ENCODE measurements around the gene PNISR. TPM values are rescaled to one million over a fixed set of nuclear protein-coding genes. Genes with fewer than 3 reads are reported as not detected.
A peak's percentile ranks its signal among the peaks of the same experiment; 100 is the strongest.

The PNISR gene
- total and polyA plus RNA-seq, 4 donors = 16.8 to 192 (median 124) TPM

DNA sequence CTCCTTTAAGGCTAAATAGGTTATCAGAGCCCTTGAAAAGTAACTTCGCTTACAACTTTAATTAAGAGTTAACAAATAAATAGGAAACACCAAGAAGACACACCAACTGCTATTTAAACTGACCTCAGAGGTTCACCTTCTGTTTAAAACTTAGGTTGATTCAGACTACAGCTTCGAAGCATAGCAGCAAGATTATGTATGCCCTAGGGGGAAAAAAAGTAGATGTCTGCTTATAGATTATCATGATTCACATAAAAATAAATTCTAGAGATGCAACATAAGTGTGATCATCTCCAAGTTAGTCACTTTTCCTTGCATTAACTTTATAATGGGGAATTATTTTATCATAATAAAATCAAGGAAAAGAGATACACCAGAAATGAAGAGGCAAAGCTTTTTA, 8.9 kb downstream of the PNISR start:
- Histone ChIP-seq H3K36me3 (ENCODE audit: control insufficient read depth in 1 of 2, insufficient read depth in 2 of 2, low read length in 1 of 2) (no peaks in the 10 kb centered on the region), H3K27ac (ENCODE audit: low read depth in 1 of 2, low read length in 2 of 2) (no peak overlapping the region), H3K4me1 (ENCODE audit: control insufficient read depth in 1 of 2, insufficient read depth in 2 of 2, low read length in 2 of 2) (peaks cover 0 to 2% of the 10 kb centered on the region in 2 donors), H3K9me3 (ENCODE audit: control insufficient read depth, low read length) (no peaks in the 10 kb centered on the region), H3K27me3 (ENCODE audit: control insufficient read depth in 1 of 2, insufficient read depth in 2 of 2, low read length in 1 of 2) (no peaks in the 10 kb centered on the region), H3K4me3 (ENCODE audit: low read length in 2 of 2) (no peak overlapping the region)
- WGBS, 2 donors = 75 to 81% methylated on average over 2 of the region's 2 CpGs
- DNase-seq (no peak), ATAC-seq (ENCODE audit: low FRiP score) (no peak)
- intact Hi-C loops (cut with DNase I) = no loop called here

- Histone ChIP-seq H3K4me1 (ENCODE audit: control insufficient read depth in 1 of 2, insufficient read depth in 2 of 2, low read length in 2 of 2) (peaks cover 0 to 2% of the 10 kb centered on the region in 2 donors), H3K36me3 (ENCODE audit: control insufficient read depth in 1 of 2, insufficient read depth in 2 of 2, low read length in 1 of 2) (no peaks in the 10 kb centered on the region), H3K27me3 (ENCODE audit: control insufficient read depth in 1 of 2, insufficient read depth in 2 of 2, low read length in 1 of 2) (no peaks in the 10 kb centered on the region), H3K4me3 (ENCODE audit: low read length in 2 of 2) (no peak overlapping the region), H3K9me3 (ENCODE audit: control insufficient read depth, low read length) (no peaks in the 10 kb centered on the region), H3K27ac (ENCODE audit: low read depth in 1 of 2, low read length in 2 of 2) (no peak overlapping the region)
- intact Hi-C loops (cut with DNase I) = no loop called here
- DNase-seq = no peak
- ATAC-seq (ENCODE audit: low FRiP score) = no peak
Observed at GRCh38 chr6:99415446-99415845, 9.7 kb downstream of the PNISR start.

- intact Hi-C loops (cut with DNase I) = no loop called here
- H3K27ac ChIP-seq (ENCODE audit: low read depth in 1 of 2, low read length in 2 of 2) = no peak overlapping the region
- 80 to 92% methylated on average over 1 of the region's 1 CpG for WGBS, 2 donors
- H3K4me3 ChIP-seq (ENCODE audit: low read length in 2 of 2) = no peak overlapping the region
- DNase-seq (no peak), ATAC-seq (ENCODE audit: low FRiP score) (no peak)
- H3K4me1 ChIP-seq (ENCODE audit: control insufficient read depth in 1 of 2, insufficient read depth in 2 of 2, low read length in 2 of 2) = peaks cover 0 to 2% of the 10 kb centered on the region in 2 donors
- H3K36me3 ChIP-seq (ENCODE audit: control insufficient read depth in 1 of 2, insufficient read depth in 2 of 2, low read length in 1 of 2) = peaks cover 0 to 3% of the 10 kb centered on the region in 2 donors
- H3K9me3 ChIP-seq (ENCODE audit: control insufficient read depth, low read length) = no peaks in the 10 kb centered on the region
- no peaks in the 10 kb centered on the region for H3K27me3 ChIP-seq (ENCODE audit: control insufficient read depth in 1 of 2, insufficient read depth in 2 of 2, low read length in 1 of 2)
Observed at GRCh38 chr6:99412065-99412464, 13.0 kb downstream of the PNISR start.

- H3K27ac ChIP-seq (ENCODE audit: low read depth in 1 of 2, low read length in 2 of 2) = no peak overlapping the region
- H3K4me1 ChIP-seq (ENCODE audit: control insufficient read depth in 1 of 2, insufficient read depth in 2 of 2, low read length in 2 of 2) = peaks cover 0 to 2% of the 10 kb centered on the region in 2 donors
- no peak for DNase-seq
- no peaks in the 10 kb centered on the region for H3K27me3 ChIP-seq (ENCODE audit: control insufficient read depth in 1 of 2, insufficient read depth in 2 of 2, low read length in 1 of 2)
- no peaks in the 10 kb centered on the region for H3K9me3 ChIP-seq (ENCODE audit: control insufficient read depth, low read length)
- peaks cover 2 to 7% of the 10 kb centered on the region in 2 donors for H3K36me3 ChIP-seq (ENCODE audit: control insufficient read depth in 1 of 2, insufficient read depth in 2 of 2, low read length in 1 of 2)
- intact Hi-C loops (cut with DNase I) = no loop called here
- no peak overlapping the region for H3K4me3 ChIP-seq (ENCODE audit: low read length in 2 of 2)
- ATAC-seq (ENCODE audit: low FRiP score) = no peak
Observed at GRCh38 chr6:99409672-99410071, 15.4 kb downstream of the PNISR start.

GRCh38 chr6:99407076-99407475, 18.0 kb downstream of the PNISR start:
- no peak for ATAC-seq (ENCODE audit: low FRiP score)
- H3K27ac ChIP-seq (ENCODE audit: low read depth in 1 of 2, low read length in 2 of 2) = no peak overlapping the region
- no peaks in the 10 kb centered on the region for H3K27me3 ChIP-seq (ENCODE audit: control insufficient read depth in 1 of 2, insufficient read depth in 2 of 2, low read length in 1 of 2)
- H3K4me1 ChIP-seq (ENCODE audit: control insufficient read depth in 1 of 2, insufficient read depth in 2 of 2, low read length in 2 of 2) = no peaks in the 10 kb centered on the region
- WGBS, 2 donors = 82% methylated on average over 7 of the region's 7 CpGs
- no peak for DNase-seq
- intact Hi-C loops (cut with DNase I) = no loop called here
- H3K9me3 ChIP-seq (ENCODE audit: control insufficient read depth, low read length) = no peaks in the 10 kb centered on the region
- no peak overlapping the region for H3K4me3 ChIP-seq (ENCODE audit: low read length in 2 of 2)
- H3K36me3 ChIP-seq (ENCODE audit: control insufficient read depth in 1 of 2, insufficient read depth in 2 of 2, low read length in 1 of 2) = peaks cover 2 to 12% of the 10 kb centered on the region in 2 donors

GRCh38 chr6:99402448-99402847, 22.7 kb downstream of the PNISR start:
- no peak for ATAC-seq (ENCODE audit: low FRiP score)
- no peaks in the 10 kb centered on the region for H3K27me3 ChIP-seq (ENCODE audit: control insufficient read depth in 1 of 2, insufficient read depth in 2 of 2, low read length in 1 of 2)
- H3K4me3 ChIP-seq (ENCODE audit: low read length in 2 of 2) = no peak overlapping the region
- no peak overlapping the region for H3K27ac ChIP-seq (ENCODE audit: low read depth in 1 of 2, low read length in 2 of 2)
- H3K4me1 ChIP-seq (ENCODE audit: control insufficient read depth in 1 of 2, insufficient read depth in 2 of 2, low read length in 2 of 2) = no peaks in the 10 kb centered on the region
- peaks cover 7 to 10% of the 10 kb centered on the region in 2 donors for H3K36me3 ChIP-seq (ENCODE audit: control insufficient read depth in 1 of 2, insufficient read depth in 2 of 2, low read length in 1 of 2)
- intact Hi-C loops (cut with DNase I) = no loop called here
- no peak for DNase-seq
- WGBS, 2 donors = 87% methylated on average over 5 of the region's 5 CpGs
- H3K9me3 ChIP-seq (ENCODE audit: control insufficient read depth, low read length) = no peaks in the 10 kb centered on the region

- ATAC-seq (ENCODE audit: low FRiP score) (no peak), DNase-seq (no peak)
- intact Hi-C loops (cut with DNase I) = no loop called here
- Histone ChIP-seq H3K4me1 (ENCODE audit: control insufficient read depth in 1 of 2, insufficient read depth in 2 of 2, low read length in 2 of 2) (no peaks in the 10 kb centered on the region), H3K36me3 (ENCODE audit: control insufficient read depth in 1 of 2, insufficient read depth in 2 of 2, low read length in 1 of 2) (peaks cover 0 to 5% of the 10 kb centered on the region in 2 donors), H3K4me3 (ENCODE audit: low read length in 2 of 2) (no peak overlapping the region), H3K27ac (ENCODE audit: low read depth in 1 of 2, low read length in 2 of 2) (no peak overlapping the region), H3K27me3 (ENCODE audit: control insufficient read depth in 1 of 2, insufficient read depth in 2 of 2, low read length in 1 of 2) (no peaks in the 10 kb centered on the region), H3K9me3 (ENCODE audit: control insufficient read depth, low read length) (no peaks in the 10 kb centered on the region)
- WGBS, 2 donors = 0 to 52% methylated on average over 1 of the region's 1 CpG
Observed at GRCh38 chr6:99397287-99397686, 27.8 kb downstream of the PNISR start.

- DNase-seq = peak; percentile 75 to 91
- WGBS, 2 donors = 10 to 11% methylated on average over 56 of the region's 56 CpGs
- H3K27ac ChIP-seq (ENCODE audit: low read depth in 1 of 2, low read length in 2 of 2) = peak within 1 kb of the TSS in 1 of 2 donors; percentile 30
- ATAC-seq (ENCODE audit: low FRiP score) = peak; percentile 90
- no peaks in the 10 kb centered on the region for H3K9me3 ChIP-seq (ENCODE audit: control insufficient read depth, low read length)
- H3K4me3 ChIP-seq (ENCODE audit: low read length in 2 of 2) = peak within 1 kb of the TSS; percentile 58 to 89
- H3K27me3 ChIP-seq (ENCODE audit: control insufficient read depth in 1 of 2, insufficient read depth in 2 of 2, low read length in 1 of 2) = no peaks in the 10 kb centered on the region
- H3K4me1 ChIP-seq (ENCODE audit: control insufficient read depth in 1 of 2, insufficient read depth in 2 of 2, low read length in 2 of 2) = no peaks in the 10 kb centered on the region
- no peaks in the 10 kb centered on the region for H3K36me3 ChIP-seq (ENCODE audit: control insufficient read depth in 1 of 2, insufficient read depth in 2 of 2, low read length in 1 of 2)
- intact Hi-C loops (cut with DNase I) = no loop called here
Observed at GRCh38 chr6:99393698-99394531, 31.2 kb downstream of the PNISR start, which contains the start of gene COQ3. TSS of gene COQ3 (minus strand) at chr6:99394195. CDS start at chr6:99394179, 16 bp downstream.

DNA sequence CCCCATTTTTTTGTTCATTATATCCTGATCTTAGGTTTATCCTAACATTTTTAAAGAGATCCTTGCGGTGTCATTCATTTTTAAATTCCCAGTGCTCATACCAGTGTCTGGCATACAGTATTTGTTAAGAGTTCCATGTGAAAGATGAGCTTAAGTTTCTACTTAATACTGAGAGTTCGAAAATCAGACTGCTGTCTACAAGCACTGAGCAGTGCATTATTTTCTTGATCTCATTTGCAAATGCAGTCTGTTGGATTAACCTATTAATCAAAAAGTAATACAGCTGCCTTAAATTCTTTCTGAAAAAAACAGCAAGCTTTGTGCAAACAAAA, 31.8 kb downstream of the PNISR start:
- DNase-seq = no peak
- Histone ChIP-seq H3K4me1 (ENCODE audit: control insufficient read depth in 1 of 2, insufficient read depth in 2 of 2, low read length in 2 of 2) (no peaks in the 10 kb centered on the region), H3K36me3 (ENCODE audit: control insufficient read depth in 1 of 2, insufficient read depth in 2 of 2, low read length in 1 of 2) (no peaks in the 10 kb centered on the region), H3K4me3 (ENCODE audit: low read length in 2 of 2) (peak overlapping the region; percentile 58 to 89), H3K27me3 (ENCODE audit: control insufficient read depth in 1 of 2, insufficient read depth in 2 of 2, low read length in 1 of 2) (no peaks in the 10 kb centered on the region), H3K27ac (ENCODE audit: low read depth in 1 of 2, low read length in 2 of 2) (no peak overlapping the region), H3K9me3 (ENCODE audit: control insufficient read depth, low read length) (no peaks in the 10 kb centered on the region)
- no peak for ATAC-seq (ENCODE audit: low FRiP score)
- intact Hi-C loops (cut with DNase I) = no loop called here
- 9 to 14% methylated on average over 2 of the region's 2 CpGs for WGBS, 2 donors

All from aorta (tissue), 5 donors.